NCI-H146 treated with DMSO at 0.1 percent for 48 hours (cell line): ENCODE measurements around the gene TTC7B.
A peak's percentile ranks its signal among the peaks of the same experiment; 100 is the strongest.
"Not testable (repeated sequence)": the region's sequence is repeated elsewhere in the genome, so short reads cannot be mapped to it uniquely, and the experiment has no call there.

Experiments used
- DNase-seq: peaks from one replicate; lab custom pipeline; 2025; ENCODE audit not compliant: unreplicated experiment; lab: John Stamatoyannopoulos, UW

The TTC7B gene

DNA sequence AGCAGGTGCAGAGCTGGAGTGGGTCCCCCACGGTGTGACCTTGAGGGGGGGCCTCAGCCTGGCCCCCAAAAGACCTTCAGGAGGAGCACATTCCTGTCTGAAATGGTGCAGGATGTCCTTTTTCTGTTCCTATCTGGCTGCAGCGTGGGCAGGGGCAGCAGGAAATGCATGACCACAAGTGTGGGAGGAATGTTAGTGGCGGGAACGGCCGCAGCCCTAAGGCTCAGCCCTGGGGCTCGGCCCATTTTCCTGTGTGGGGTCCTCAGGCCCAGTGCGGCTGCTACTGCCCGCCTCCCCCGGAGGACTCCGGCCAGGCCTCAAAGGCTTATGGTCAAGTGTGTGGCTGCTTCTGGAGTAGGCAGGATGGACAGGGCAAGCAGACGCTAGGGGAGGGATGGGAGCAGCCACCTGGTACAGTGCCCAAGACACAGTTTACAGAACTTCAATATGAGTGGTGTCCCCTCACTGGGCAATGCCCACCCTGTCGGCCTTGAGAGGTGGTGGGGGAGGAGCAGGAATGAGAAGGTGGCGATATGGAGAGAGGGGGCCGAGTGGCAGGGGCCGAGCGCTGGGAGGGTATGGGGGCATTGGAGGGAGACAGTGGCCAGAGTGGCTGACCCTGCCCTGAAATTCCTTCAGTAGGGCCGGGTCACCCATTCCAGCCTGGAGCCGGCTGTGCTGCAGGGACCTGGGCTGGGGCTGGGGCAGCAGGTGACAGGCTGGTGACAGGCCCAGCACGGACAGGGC lies 282.0 kb downstream of the TTC7B start:
- no peak for DNase-seq

DNA sequence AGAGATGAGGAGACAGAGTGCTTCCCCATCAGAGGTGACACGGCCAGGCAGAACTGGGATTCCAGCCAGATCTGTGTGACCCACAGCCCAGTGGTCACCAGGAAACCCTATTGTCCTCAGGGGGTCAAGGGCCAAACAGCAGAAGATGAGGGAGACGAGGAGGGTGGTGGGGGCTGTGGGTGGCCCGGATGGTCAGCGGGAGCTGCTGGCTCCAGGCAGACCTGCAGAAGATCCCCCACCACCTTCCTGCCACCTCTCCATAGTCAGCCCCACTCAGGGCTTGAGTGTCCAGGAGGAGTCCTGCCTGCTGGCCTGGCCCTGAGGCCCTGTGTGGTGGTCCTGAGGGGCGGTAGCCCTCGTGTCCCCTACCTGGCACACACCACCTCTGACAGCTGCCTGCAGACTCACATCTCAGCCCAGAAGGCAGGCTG lies 282.6 kb downstream of the TTC7B start:
- no peak for DNase-seq

DNA sequence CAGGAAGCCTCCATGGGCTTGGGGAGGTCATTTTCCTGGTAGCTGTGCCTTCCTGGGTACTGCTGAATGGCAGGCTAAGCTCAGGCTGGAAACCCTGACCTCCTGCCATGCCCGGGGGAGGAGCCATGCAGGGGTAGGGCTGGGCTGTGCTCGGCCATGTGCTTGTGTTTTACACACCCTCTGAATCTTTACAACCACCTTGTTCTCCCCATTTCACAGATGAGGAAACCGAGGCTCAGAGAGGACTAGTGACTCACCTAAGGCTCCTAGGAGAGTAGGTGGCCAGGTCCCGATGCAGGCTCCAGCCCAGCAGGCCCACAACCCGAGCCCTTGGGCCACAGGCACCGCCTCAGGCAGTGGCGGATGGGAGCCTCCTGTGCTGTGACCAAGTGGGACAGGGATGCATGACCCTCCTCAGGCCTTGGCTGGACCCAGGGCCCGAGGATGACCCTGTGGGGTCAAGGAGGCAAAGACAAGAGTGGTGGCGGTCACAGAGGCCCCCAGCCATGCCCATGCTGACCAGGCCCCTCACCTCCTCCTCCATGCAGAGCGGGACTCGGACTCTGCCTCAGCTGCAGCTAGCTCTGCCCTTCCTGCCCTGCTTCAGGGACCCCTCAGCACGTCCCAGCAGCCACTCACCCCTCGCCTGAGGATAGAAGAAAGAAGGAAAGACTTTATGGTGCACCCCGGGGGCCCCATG lies 283.3 kb downstream of the TTC7B start:
- DNase-seq, result no peak

DNA sequence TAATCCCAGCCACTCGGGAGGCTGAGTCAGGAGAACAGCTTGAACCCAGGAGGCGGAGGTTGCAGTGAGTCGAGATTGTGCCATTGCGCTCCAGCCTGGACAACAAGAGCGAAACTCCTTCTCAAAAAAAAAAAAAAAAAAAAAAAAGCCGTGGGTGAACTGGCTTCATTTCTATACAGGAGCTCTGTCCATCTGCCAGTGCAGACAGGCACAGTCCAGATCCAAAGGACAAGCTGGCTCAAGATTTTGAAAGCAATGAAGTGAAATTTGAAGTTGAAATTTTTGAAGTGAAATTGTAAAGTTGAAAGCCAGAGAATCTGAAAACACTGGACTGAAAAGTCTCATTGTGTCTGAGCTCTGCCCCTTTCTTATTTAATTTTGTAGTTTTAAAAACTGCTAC lies 284.7 kb downstream of the TTC7B start:
- no peak for DNase-seq

DNA sequence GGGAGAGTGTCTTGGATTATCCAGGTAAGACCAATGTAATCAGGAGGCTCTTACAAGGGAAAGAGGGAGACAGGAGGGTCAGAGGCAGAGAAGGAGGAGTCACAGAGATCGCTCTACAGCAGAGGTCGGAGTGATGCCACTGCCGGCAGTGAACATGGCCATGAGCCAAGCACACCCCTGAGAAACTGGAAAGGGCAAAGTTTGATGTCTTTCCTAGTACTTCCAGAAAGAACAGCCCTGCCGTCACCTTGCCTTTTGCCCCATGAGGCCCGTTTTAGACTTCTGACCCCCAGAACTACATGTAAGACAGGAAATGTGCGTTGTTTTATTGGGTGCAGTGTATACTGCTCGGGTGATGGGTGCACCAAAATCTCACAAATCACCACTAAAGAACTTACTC lies 285.7 kb downstream of the TTC7B start:
- DNase-seq, result no peak

DNA sequence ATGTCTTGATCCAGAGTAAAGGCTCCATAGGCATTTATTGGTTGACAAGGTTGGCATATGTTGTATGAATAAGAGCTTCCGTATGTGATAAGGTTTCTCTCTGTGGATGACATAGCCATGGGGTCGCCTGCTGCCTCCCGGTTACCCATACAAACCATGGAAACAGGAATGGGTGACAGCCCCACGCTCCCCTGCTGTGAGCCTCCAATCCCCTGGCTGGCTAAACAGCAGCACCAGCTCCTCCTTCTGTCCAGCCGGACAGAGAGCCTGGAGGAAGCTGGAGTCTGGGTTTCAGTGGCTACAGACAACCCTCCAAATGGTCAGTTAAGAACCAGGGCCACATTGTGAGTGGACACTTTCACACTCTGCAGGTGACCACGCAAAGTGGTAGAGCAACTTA lies 288.3 kb downstream of the TTC7B start:
- DNase-seq, result no peak

DNA sequence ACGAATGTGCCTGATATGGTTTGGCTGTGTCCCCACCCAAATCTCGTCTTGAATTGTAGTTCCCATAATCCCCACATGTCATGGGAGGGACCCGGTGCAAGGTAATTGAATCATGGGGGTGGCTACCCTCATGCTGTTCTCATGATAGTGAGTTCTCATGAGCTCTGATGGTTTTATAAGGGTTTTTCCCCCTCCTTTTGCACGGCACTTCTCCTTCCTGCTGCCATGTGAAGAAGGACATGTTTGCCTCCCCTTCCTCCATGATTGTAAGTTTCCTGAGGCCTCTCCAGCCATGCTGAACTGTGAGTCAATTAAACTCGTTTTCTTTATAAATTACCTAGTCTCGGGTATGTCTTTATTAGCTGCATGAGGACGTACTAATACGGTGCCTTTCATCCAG lies 289.7 kb downstream of the TTC7B start:
- DNase-seq, result not testable (repeated sequence)

DNA sequence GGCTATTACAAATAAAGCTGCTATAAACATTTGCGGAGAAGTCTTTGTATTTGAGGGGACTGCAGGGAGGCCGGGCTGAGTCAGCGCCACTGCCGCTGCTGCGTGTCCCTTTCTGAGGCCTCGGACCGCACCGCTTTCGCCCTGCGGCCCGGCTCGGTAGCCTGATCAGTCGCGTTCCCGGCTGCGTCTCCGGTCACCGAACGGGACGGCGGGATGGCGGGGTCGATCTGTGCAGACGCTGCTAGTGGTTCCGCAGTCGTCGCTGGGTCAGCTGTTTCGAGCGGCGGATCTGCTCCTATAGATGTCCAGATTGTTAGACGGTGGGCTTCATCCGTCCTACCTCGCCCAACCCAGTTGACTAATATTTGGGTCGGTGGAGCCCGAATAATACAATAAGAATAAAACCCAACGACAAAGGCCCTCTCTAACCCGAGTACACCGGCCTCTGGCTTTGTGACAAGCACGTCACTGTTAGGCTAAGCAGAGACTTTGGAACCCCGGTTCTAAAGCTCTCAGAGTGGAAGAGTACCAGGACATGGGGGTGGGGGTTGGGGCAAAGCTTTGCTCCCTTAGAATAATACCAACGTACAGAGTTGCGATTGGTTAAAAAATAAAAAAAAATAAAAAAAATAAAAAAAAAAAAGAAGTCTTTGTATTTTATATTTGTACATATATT lies 290.7 kb downstream of the TTC7B start:
- DNase-seq, result not testable (repeated sequence)

DNA sequence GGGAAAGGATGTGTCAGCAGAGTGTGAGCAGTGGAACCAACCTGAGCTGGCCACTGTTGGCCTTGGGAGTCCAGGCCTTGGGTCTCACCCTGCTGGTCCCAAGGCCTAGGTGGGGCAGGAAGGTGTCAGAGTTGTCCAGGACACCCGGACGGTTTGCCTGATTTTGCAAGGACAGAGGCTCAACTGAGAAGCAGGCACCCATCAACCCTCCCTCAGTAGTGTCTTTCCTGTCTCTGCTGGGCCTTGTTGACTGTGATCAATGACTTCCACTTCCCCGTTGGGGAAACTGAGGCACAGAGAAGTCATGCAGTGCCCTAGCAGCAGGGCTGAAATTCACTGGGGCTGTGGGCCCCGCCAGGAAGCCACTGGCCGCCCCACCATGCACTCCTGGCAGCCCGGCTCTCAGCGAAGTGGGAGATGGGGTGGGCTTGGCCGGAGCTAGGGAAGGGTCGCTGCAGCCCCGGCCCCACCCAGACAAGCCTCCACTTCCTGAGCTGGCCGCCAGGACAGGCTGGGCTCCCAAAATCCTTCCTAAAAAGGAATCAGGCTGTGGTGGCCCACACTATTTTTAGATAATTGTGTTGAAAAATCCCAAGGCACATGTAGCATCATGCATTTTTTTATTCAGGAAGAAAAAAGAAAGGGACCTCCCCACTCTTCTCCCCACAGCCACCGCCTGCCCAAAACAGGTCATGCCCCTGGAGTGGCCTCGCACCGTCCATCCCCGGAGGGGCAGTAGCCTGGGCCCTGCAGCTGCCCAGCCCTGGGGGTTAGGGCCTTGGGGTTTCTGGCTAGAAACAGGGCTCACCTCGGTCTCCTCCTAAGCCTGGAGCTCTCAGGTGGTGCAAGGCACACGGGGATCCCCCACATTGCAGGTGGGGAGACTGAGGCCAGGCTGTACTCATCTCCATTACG lies 292.0 kb downstream of the TTC7B start:
- no peak for DNase-seq

DNA sequence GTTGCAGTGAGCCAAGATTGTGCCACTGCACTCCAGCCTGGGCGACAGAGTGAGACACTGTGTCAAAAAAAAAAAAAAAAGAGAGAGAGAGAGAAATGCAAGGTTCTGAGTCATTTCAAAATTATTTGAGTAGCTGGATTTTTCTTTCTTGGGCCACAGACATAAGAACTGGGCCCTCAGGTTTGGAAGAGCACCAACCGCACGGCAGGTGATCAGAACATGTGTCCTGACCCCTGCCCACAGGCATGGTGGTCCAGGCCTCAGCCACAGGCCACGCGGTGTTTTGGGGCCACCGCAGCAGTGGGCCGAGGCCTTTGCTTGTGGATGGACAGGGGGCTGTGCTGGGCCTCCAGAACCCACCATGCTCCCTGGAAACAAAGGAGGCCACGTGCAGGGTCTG lies 292.7 kb downstream of the TTC7B start:
- no peak for DNase-seq

DNA sequence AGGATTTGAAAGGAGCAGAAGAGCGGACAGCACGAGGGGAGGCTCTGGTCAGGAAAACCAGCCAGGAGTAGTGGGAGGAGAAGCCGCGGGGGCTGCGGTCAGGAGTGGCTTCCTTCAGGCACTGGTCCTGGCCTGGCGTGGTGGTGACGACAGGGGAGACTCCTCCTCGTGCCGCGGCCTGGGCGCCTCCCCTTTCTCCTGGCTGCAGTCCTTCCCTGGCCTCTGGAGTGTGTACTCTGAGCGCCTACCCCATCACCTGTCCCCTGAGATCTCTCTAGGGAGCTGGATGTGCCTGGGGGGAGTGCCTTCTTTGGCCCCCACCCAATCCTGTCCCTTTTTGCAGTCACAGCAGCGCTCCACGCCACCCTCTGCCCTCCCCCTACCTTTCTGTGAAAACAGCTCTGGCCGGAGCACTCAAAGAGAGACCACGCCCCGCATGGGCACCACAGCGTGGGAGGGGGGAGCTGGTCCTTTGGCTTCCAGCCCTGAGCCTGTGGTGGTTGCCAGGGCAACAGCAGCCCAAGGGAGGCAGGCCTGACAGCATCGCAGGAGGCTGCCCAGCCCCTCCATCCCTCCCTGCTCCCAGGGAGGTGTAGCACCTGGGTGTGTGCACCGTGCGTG lies 293.5 kb downstream of the TTC7B start:
- peak; percentile 96 for DNase-seq

DNA sequence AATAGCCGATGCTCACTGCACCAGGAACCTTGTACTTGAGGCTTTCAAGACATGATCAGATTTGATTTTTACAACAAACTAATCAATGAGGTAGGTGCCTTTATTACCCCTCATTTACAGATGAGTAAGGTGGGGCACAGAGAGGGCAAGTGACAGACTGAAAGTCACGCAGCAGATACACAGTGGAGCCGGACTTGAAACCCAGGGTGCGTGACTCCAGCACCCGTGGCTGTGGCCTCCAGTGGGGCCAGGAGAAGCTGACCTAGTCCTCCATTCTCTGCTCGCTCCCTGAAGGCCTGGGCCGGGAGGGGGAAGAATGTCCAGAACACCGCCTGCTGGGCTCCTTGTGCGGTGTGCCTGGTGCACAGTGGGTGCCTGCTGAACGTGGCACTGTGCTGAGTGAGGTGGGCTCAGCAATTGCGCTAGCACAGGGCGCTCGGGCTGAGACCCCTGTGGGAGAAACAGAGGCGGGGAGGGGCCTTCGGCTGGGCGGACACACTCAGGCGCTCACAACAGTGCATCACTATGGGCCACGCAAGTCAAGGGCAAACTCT lies 294.2 kb downstream of the TTC7B start:
- DNase-seq, result no peak

DNA sequence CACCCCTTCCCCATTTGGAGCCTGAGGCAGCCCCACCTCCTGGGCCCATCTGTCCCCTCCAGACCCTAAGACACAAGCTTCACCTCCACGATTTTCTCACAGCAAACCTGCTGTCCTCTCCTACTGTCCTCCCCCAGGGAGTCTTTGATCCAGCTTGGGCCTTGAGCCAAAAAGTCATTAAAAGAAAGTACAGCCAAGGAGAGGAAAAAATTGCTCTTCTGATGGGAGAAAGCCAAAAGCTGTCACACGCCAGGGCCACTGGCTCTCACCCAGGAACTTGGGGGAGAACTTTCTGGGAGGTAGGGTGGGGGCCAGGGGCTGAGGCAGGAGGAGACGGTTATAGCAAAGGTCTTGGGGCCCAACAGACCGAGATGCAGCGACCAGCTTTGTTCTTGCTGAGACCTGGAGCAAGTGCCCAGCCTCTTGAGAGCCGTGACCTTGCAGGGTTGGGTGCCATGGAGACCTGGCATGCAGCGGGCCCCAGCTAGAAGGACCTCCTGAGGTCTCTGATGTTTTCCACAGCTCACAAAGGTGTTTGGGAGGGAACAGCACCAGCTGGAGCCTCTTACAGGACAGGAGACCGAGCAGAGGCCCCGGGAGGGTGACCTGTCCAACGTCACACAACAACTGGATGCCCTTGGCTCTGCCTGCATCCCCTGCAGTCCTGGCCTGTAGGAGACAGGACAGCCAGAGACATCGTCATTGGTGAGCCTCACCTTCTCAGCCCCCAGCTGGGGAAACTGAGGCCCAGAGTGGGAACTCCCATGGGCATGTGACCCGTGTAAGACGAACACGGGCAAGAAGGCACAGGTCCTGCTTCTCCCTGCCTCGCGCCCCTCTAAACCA lies 294.9 kb downstream of the TTC7B start:
- no peak for DNase-seq

DNA sequence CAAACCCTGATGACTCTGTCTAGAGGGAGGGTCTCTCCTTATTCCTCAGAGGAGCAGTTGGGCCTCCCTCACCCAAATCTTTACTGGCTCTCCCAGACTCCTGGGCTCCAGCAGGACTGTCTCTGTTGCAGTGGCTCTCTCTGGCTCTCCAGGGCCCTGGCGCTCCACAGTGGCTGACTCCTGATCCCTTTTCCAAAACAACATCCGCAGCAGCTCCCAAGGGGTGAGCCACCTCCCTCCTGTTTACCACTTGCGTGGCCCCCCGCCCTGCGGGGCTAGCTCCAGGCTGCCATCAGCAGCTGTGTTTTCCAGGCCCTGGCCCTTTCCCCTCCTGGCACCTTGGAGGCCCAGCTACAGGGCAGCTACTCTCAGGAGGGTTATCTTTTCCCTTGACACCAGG lies 295.9 kb downstream of the TTC7B start:
- DNase-seq, result no peak

DNA sequence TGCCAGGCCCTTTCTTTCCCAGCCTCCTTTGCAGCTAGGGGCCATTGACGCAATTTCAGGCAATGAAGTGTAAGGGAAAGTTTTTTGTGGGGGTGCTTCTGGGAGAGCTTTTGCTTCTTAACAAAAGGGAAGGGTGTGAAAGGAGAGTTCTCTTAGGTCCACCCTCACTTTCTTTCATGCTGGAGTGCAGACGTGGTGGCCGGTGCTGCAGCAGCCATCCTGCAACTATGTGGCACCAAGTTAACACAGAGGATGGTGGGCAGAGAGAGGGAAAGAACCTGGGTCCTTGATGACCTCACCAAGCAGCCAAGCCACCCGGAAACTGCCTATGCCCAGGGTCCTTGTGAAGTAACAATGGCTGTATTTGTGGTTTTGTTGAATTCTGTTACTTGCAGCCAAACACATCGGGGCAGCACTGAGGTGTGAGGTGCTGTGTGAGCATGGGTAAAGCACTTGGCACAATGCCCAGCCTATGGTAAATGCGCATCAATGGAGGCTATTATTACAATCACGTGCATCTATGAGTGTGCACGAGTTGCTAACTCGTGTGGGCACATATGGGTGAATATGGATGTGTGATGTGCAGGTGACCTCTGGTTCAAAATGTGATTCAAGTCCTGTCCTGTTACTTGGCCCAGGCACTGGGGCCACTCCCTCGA lies 296.8 kb downstream of the TTC7B start:
- no peak for DNase-seq

DNA sequence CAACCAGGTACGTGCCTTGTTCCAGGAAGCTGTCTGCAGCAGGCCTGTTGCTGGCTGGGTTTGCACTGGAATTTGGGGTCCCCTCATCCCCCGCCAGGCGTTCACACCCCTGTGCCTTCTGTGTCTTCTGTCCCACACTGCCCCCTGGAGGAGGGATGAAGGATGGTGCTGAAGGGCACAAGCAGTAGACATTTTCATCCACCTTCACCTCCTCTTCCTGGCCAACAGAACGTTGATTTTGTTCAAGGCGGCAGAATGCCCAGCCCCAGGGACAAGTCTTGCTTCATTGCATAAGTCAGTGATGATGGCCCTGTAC lies 297.3 kb downstream of the TTC7B start:
- peak; percentile 37 for DNase-seq

DNA sequence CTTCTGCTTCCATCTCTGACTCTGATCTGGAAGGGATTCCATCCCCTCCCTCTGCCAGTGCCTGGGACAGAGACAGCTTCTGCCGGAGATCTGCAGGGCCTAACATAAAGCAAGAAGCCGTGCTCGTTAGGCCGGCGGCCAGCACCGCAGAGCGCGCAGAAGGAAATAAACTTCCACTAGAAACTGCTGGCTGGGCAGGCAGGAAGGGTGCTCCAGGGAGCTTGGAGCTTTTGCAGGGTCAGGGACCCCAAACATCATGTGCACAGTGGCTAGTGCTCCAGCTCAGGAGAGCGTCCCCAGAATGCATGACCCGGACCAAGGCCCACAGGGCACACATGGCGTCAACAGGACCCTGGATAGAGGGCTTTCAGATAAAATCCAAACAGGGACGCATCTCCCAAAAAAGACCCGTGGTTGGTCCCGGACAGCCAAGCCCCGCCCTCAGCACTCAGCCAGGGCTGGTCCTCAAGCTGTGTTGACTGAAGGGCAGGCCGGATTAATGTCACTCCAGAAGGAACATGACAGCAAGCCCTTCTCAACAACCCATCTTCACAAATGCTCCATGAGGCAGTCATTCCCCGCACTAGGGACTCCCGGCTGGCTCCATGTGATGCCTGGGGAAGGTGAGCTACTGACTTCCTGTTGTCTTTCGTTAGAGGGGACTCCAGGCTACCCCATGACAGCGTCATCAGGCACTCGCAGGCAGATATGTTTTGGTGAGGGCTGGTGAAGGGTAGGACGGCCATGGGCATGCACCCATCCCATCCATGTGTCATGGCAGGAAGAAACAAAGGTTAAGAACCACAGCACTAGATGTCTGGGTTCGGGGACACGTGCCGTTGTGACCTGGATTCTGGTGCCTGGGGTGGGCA lies 297.9 kb downstream of the TTC7B start:
- DNase-seq, result no peak
